HG03103 (cell line): ENCODE results near the gene KCTD5.
"Not testable (repeated sequence)": the region's sequence is repeated elsewhere in the genome, so short reads cannot be mapped to it uniquely, and the experiment has no call there.

Source experiments
- ATAC-seq: cut with Tn5 transposase; IDR thresholded peaks from one replicate; pipeline ENCODE4 v1.9.1; 2021; ENCODE audit warnings: low read depth; ENCODE audit not compliant: unreplicated experiment

KCTD5 gene

GRCh38 chr16:2720064-2720457 is 37.7 kb downstream of the KCTD5 start, which contains the start of gene PRSS27:
Gene PRSS27 (minus strand): TSS chr16:2720224. CDS start chr16:2720160, 64 bp downstream.
- ATAC-seq: no peak

GRCh38 chr16:2720719-2721633 is 38.7 kb downstream of the KCTD5 start:
- peak; percentile 80 for ATAC-seq

- not testable (repeated sequence) for ATAC-seq
Measured at GRCh38 chr16:2721634-2722173, 39.4 kb downstream of the KCTD5 start.

GRCh38 chr16:2724088-2724676 is 41.9 kb downstream of the KCTD5 start:
- ATAC-seq: no peak

- no peak for ATAC-seq
Measured at GRCh38 chr16:2724816-2725348, 42.6 kb downstream of the KCTD5 start.

GRCh38 chr16:2726923-2727322 is 44.6 kb downstream of the KCTD5 start:
- ATAC-seq: no peak

GRCh38 chr16:2728034-2728433 is 45.7 kb downstream of the KCTD5 start:
- ATAC-seq: no peak

GRCh38 chr16:2734844-2735515 is 52.7 kb downstream of the KCTD5 start:
- no peak for ATAC-seq

- ATAC-seq: no peak
Measured at GRCh38 chr16:2736476-2737237, 54.3 kb downstream of the KCTD5 start.

GRCh38 chr16:2737238-2737605 is 54.9 kb downstream of the KCTD5 start:
- no peak for ATAC-seq

GRCh38 chr16:2737895-2738418 is 55.6 kb downstream of the KCTD5 start:
- ATAC-seq: no peak

- ATAC-seq: no peak
Measured at GRCh38 chr16:2738615-2739014, 56.3 kb downstream of the KCTD5 start.

GRCh38 chr16:2739625-2740430 is 57.5 kb downstream of the KCTD5 start:
- no peak for ATAC-seq

- ATAC-seq: no peak
Measured at GRCh38 chr16:2740476-2740875, 58.2 kb downstream of the KCTD5 start.

- ATAC-seq: no peak
Measured at GRCh38 chr16:2741168-2741567, 58.8 kb downstream of the KCTD5 start.

GRCh38 chr16:2742323-2743006 is 60.1 kb downstream of the KCTD5 start:
- no peak for ATAC-seq

GRCh38 chr16:2743007-2743810 is 60.9 kb downstream of the KCTD5 start:
- no peak for ATAC-seq

GRCh38 chr16:2744711-2745110 is 62.4 kb downstream of the KCTD5 start:
- ATAC-seq: no peak
